SKM-1 (cell line): ENCODE results near the gene IGF2R.
"Not testable (repeated sequence)": the region's sequence is repeated elsewhere in the genome, so short reads cannot be mapped to it uniquely, and the experiment has no call there.

ENCODE experiments used
- DNase-seq: peaks from one replicate; lab custom pipeline; 2025; ENCODE audit not compliant: unreplicated experiment; lab: John Stamatoyannopoulos, UW

Gene IGF2R

DNA sequence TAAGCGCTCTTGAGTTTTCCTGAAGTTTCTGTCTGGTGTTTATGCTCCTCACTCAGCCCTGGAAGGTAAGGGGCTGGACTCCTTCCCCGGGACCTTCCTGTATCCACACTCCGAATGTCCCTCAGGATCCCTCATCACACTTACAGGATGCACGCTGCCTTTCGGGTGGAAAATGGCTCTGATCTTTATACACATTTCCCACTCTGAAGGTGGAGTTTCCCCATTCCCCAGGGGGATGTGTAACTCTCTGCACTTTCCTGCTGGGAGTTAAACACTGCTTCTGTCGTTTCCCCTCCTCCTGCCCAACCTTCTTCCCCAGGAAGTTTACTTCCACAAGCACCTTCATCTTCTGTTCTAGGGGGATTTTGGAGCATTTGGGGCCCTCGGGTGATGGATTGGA is 17.1 kb upstream of the IGF2R start:
- DNase-seq, result no peak

- DNase-seq, result no peak
Measured at GRCh38 chr6:159952289-159953005, 16.4 kb upstream of the IGF2R start.

- DNase-seq, result peak; percentile 91
Measured at GRCh38 chr6:159953091-159953601, 15.7 kb upstream of the IGF2R start.

DNA sequence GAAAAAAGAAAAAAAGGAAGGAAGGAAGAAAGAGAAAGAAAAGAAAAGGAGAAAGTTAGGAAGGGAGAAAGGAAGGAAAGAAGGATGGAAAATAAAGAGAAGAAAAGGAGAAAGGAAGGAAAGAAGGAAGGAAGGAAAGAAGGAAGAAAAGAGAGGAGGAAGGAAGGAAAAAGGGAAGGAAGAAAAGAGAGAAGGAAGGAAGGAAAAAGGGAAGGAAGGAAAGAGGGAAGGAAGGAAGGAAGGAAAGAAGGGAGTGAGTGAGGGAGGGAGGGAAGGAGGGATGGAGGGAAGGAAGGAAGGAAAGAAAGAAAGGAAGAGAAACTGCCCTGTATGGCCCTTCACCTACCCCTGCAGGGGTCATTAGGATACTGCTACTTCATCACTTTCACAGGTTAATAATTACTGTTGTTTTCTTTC is 12.9 kb upstream of the IGF2R start:
- no peak for DNase-seq

DNA sequence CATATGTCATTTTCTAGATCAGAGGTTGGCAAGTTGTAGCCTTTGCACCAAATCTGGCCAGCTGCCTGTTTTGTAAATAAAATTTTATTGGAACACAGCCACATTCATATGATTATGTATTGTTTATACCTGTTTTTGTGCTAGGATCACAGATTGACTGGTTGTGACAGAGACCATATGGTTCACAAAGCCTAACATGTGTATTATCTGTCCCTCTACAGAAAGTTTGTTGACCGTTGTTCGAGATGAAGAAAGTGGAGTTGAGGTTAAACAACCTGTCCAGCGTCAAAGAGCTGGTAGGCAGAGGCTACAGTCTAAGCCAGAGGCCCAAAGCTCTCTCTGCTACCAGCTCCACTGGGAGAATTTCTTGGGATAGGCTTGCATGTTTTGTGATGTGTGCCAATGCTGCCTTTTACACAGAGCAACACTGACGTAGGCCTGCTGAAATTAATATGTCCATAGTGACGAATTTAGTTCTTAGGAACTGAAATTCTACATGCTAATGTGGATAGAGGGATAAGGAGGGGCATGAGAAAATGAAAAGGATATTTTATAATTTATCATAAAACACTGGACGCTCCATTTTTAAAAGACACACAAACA is 11.7 kb upstream of the IGF2R start:
- DNase-seq, result no peak

- DNase-seq, result peak; percentile 92
Measured at GRCh38 chr6:159959165-159959975, 9.5 kb upstream of the IGF2R start.

- peak; percentile 5 for DNase-seq
Measured at GRCh38 chr6:159959976-159960384, 8.9 kb upstream of the IGF2R start.

DNA sequence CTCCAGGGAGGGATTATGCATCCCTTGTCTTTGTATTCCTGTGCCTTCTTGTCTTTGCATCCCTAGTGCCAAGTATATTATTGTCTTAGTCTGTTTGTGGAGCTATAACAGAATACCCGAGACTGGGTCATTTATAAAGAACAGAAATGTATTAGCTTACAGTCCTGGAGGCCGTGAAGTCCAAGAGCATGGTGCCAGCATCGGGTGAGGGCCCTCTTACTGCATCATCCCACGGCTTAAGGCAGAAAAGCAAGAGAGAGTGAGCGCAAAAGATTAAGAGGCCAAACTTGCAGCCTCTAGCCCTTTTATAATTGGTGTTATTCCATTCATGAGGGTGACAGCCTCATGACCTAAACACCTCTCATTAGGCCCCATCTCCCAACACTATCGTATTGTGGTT is 8.4 kb upstream of the IGF2R start:
- no peak for DNase-seq

GRCh38 chr6:159961528-159961927 is 7.4 kb upstream of the IGF2R start:
- no peak for DNase-seq

DNA sequence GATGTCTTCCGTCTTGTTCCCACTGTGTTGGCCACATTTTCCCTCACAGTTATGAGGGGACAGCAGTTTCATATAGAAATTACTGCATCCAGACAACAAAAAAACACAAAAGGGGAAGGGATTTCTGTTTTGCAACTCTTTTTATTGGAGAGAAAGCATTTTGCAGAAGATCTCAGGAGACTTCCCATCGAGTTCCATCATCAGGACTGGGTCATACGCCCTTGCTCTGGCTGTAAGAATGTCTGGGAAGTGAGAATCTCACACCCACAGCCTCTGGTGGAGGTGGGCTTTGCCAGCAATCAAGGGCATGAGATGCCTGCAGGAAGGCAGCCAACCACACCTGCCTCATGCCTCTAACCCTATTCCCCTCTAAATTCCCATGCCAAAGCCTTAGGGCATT is 5.8 kb upstream of the IGF2R start:
- DNase-seq, result no peak

GRCh38 chr6:159964046-159964445 is 4.8 kb upstream of the IGF2R start:
- DNase-seq, result no peak

DNA sequence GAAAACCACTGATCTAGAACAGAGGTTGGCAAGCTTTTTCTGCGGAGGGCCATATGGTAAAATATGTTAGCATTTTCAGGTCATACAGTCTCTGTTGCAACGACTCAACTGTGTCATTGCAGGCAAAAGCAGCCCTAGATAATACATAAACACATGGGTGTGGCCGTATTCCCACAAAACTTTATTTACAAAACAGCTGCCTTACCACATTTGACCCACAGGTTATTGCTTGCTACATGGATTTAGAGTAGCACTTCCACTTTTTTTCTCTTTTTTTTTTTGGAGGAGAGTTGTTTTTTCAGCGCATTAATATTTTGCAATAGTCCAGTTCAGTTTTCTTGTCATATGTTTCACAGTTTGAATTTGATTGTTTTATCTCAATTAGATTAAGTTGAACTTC is 2.5 kb upstream of the IGF2R start:
- DNase-seq, result no peak

DNA sequence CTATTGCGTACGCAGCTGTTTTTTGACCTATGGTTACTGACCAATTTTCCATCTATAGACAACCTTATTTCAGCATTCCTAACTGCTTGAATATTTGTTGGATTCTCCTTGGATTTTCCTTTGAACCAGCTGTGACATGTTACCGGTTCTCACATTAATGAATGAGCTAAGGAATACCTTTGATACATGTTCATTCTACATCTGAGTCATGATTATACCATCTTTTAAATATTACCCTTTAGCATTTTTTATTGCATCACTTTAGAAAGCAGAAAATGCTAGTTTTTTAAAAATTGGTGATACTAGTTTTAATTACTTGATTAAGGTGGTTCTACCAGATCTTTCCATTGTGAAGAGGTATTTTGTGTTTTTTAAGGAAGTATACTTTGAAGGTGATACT is 1.9 kb upstream of the IGF2R start:
- no peak for DNase-seq

DNA sequence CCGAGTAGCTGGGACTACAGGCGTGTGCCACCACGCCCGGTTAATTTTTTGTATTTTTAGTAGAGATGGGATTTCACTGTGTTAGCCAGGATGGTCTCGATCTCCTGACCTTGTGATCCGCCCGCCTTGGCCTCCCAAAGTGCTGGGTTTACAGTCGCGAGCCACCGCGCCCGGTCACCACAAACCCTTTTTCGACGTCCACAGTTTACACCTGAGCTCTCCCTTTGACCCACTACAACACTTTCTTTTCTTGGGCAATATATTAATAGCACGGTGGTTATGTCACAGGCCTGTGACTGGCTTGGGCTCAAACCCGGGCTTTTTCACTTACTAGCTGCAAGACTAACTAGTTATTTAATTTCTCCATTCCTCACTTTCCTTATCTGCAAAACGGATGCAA is 1.3 kb upstream of the IGF2R start:
- DNase-seq, result not testable (repeated sequence)

- DNase-seq, result no peak
Measured at GRCh38 chr6:159969204-159969912, 476 bp downstream of the IGF2R start.

DNA sequence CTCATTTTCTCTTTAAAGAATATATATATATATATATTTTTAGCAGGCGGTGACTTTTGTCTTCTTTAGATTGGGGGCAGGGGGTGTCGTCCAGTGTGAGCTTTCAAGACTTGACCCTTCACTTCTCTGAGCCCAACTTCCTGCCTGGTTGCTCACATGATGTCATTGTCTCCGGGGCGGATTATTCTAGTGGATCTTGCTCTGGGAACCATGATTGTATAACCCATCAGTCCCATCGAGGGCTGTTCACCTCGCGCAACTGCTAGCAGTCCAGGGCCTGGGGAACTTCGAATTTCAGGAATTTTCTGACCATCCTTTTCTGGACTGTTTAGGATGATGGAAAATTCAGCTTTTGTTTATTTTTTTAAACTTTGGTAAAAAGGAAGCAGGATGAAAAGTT is 1.0 kb downstream of the IGF2R start:
- DNase-seq, result peak; percentile 45

- DNase-seq, result no peak
Measured at GRCh38 chr6:159970659-159971063, 1.8 kb downstream of the IGF2R start.

DNA sequence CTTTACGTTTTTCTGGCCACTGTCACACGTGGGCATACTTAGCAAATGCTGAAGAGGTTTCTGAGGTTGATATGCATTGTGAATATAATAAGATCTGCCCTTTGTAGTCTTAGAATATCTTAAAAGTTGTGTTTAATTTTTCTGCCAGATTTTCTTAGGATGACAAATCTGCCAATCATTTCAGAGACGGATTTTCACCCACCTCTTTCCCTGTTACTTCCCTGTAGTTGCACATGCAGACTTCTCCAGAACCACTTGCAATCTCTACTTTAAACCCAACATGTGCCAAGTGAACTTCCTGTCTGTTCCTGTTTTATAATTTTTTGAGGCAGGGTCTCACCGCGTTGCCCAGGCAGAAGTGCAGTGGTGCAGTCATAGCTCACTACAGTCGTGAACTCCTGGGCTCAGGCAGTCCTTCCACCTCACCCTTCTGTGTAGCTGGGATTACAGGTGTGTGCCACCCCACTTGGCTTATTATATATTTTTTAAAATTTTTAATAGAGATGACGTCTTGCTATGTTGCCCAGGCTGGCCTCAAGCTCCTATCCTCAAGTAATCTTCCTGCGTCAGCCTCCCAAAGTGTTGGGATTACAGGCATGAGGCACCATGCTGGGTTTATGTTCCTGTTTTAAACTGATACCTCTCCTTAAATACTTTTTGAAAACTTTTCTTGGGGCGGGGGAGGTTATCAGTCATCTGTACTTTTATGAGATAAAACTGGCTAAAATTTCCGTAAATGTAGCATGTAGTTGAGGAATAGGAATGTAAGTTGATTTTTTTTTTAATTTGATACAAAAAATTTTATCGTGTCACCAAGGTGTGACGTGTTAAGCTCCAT is 2.7 kb downstream of the IGF2R start:
- DNase-seq, result no peak

DNA sequence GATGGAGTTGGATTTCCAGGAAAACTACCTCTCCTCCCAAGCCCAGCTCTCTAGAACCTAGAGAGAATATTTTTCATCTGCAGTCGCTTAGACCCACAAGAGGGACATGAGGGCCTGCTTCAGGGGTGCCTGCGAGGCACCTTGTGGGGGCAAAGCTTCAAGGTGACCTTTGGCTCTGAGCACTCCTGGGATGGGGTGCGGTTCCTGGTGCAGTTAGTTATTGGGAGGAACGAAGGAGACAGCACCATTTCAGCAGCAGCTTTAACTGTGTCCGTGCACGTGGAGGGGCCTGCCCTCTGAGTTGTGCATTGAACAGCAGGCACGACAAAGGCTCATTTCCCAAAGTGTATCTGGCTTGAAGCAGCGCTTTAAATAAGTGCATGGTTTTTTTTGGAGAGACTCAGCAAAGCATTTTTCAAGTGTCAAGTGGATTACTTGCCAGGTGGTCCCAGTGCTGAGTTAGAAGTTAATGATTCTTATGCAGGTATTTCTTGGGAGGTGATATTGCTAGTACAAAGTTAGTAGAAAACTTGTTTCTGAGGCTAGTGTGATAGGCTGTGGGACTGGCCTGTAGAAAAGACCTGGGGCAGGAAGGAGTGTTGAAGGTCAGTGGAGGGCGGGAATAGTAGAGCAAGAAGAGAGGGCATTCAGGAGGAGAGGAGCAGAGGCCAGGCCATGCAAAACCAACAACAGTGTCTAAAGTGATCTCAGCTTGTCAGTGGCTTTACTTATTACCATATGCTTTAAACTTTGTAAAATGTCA is 3.8 kb downstream of the IGF2R start:
- DNase-seq, result no peak

DNA sequence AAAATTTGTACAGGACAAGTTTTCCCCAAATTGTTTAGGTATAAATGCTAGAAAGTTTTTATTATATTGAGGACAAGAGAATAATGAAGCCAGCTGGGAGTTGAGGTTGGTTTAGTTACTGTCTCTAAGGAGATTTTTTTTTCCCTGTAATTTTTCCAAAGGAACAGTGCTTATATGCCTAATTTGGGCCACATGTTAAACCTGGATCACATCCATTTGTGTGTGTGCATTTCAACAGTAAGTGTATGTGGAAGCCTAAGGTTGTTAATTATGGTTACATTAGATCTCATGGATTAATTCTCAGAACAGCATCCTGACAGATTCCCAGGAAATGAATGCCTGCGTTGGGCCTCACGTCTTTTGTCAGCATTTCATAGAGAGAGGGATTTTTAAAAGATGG is 4.5 kb downstream of the IGF2R start:
- no peak for DNase-seq
